Measurements from ENCODE around the gene TSHB. TPM values are rescaled to one million over a fixed set of nuclear protein-coding genes. Genes with fewer than 3 reads are reported as not detected.

TSHB gene
- total RNA-seq, result not detected in 2 replicates
- not detected in 2 replicates for polyA plus RNA-seq
- not detected in 2 replicates for polyA plus RNA-seq (2012)
- polyA minus RNA-seq (ENCODE audit: low replicate concordance), result not detected in 2 replicates

GRCh38 chr1:115029526-115029925 is at the start of gene TSHB:
TSHB (plus strand) TSS chr1:115029826; CDS start chr1:115033363, 3,537 bp downstream.
- no peak within 1 kb of the TSS for H3K27ac ChIP-seq (ENCODE audit: insufficient read depth, low read length)
- DNase-seq (ENCODE audit: low read depth in 2 of 2), result no peak
- H3K9ac ChIP-seq (ENCODE audit: insufficient read depth, low read length), result no peak within 1 kb of the TSS
- no peaks in the 10 kb centered on the region for H3K4me1 ChIP-seq (ENCODE audit: control insufficient read depth, extremely low read depth, insufficient read depth, low read length)
- TF ChIP-seq EZH2 (IDR thresholded peaks at IDR 0.05; ENCODE audit: low read length, missing control alignments), result no peak
- TF ChIP-seq CTCF (conservative IDR thresholded peaks at IDR 0.05 in 1 of 2, IDR thresholded peaks at IDR 0.05 in 1 of 2; ENCODE audit: low read depth in 1 of 2, low read length in 2 of 2), result no peak
- H4K20me1 ChIP-seq (ENCODE audit: control insufficient read depth, extremely low read depth, insufficient read depth, low read length), result no peaks in the 10 kb centered on the region
- H3K36me3 ChIP-seq (ENCODE audit: control insufficient read depth, insufficient read depth, low read length), result no peaks in the 10 kb centered on the region
- no peaks in the 10 kb centered on the region for H3K79me2 ChIP-seq (ENCODE audit: control insufficient read depth, insufficient read depth, low read length)
- no peak within 1 kb of the TSS for H3K4me3 ChIP-seq (replicated peaks in 1 of 4; ENCODE audit: control extremely low read depth in 1 of 4, insufficient read depth in 1 of 4, low read depth in 3 of 4, low read length in 4 of 4)
- H3K9me3 ChIP-seq (ENCODE audit: control insufficient read depth, insufficient read depth, low read depth, low read length), result no peaks in the 10 kb centered on the region
- no peaks in the 10 kb centered on the region for H3K27me3 ChIP-seq (ENCODE audit: control insufficient read depth, insufficient read depth, low read length)
- H3K4me2 ChIP-seq (ENCODE audit: extremely low read depth, insufficient read depth, low read length), result no peak within 1 kb of the TSS
- H2AFZ ChIP-seq (ENCODE audit: low read length), result no peak within 1 kb of the TSS

- no peaks in the 10 kb centered on the region for H3K4me1 ChIP-seq (ENCODE audit: control insufficient read depth, extremely low read depth, insufficient read depth, low read length)
- H2AFZ ChIP-seq (ENCODE audit: low read length), result no peak overlapping the region
- no peak overlapping the region for H3K4me3 ChIP-seq (replicated peaks in 1 of 4; ENCODE audit: control extremely low read depth in 1 of 4, insufficient read depth in 1 of 4, low read depth in 3 of 4, low read length in 4 of 4)
- no peak overlapping the region for H3K4me2 ChIP-seq (ENCODE audit: extremely low read depth, insufficient read depth, low read length)
- H3K9ac ChIP-seq (ENCODE audit: insufficient read depth, low read length), result no peak overlapping the region
- TF ChIP-seq EZH2 (IDR thresholded peaks at IDR 0.05; ENCODE audit: low read length, missing control alignments) (no peak), CTCF (conservative IDR thresholded peaks at IDR 0.05 in 1 of 2, IDR thresholded peaks at IDR 0.05 in 1 of 2; ENCODE audit: low read depth in 1 of 2, low read length in 2 of 2) (no peak)
- H3K79me2 ChIP-seq (ENCODE audit: control insufficient read depth, insufficient read depth, low read length), result no peaks in the 10 kb centered on the region
- no peak for DNase-seq (ENCODE audit: low read depth in 2 of 2)
- H3K27ac ChIP-seq (ENCODE audit: insufficient read depth, low read length), result no peak overlapping the region
- H4K20me1 ChIP-seq (ENCODE audit: control insufficient read depth, extremely low read depth, insufficient read depth, low read length), result no peaks in the 10 kb centered on the region
- no peaks in the 10 kb centered on the region for H3K9me3 ChIP-seq (ENCODE audit: control insufficient read depth, insufficient read depth, low read depth, low read length)
- H3K27me3 ChIP-seq (ENCODE audit: control insufficient read depth, insufficient read depth, low read length), result no peaks in the 10 kb centered on the region
- H3K36me3 ChIP-seq (ENCODE audit: control insufficient read depth, insufficient read depth, low read length), result no peaks in the 10 kb centered on the region
Observed at GRCh38 chr1:114982251-114982650, 47.4 kb upstream of the TSHB start.

GRCh38 chr1:114986286-114986685 is 43.3 kb upstream of the TSHB start:
- no peak overlapping the region for H3K4me2 ChIP-seq (ENCODE audit: extremely low read depth, insufficient read depth, low read length)
- TF ChIP-seq EZH2 (IDR thresholded peaks at IDR 0.05; ENCODE audit: low read length, missing control alignments) (no peak), CTCF (conservative IDR thresholded peaks at IDR 0.05 in 1 of 2, IDR thresholded peaks at IDR 0.05 in 1 of 2; ENCODE audit: low read depth in 1 of 2, low read length in 2 of 2) (no peak)
- no peaks in the 10 kb centered on the region for H3K4me1 ChIP-seq (ENCODE audit: control insufficient read depth, extremely low read depth, insufficient read depth, low read length)
- no peak overlapping the region for H2AFZ ChIP-seq (ENCODE audit: low read length)
- H3K27ac ChIP-seq (ENCODE audit: insufficient read depth, low read length), result no peak overlapping the region
- H3K4me3 ChIP-seq (replicated peaks in 1 of 4; ENCODE audit: control extremely low read depth in 1 of 4, insufficient read depth in 1 of 4, low read depth in 3 of 4, low read length in 4 of 4), result no peak overlapping the region
- no peaks in the 10 kb centered on the region for H3K27me3 ChIP-seq (ENCODE audit: control insufficient read depth, insufficient read depth, low read length)
- no peaks in the 10 kb centered on the region for H3K9me3 ChIP-seq (ENCODE audit: control insufficient read depth, insufficient read depth, low read depth, low read length)
- H3K79me2 ChIP-seq (ENCODE audit: control insufficient read depth, insufficient read depth, low read length), result no peaks in the 10 kb centered on the region
- H3K9ac ChIP-seq (ENCODE audit: insufficient read depth, low read length), result no peak overlapping the region
- no peaks in the 10 kb centered on the region for H3K36me3 ChIP-seq (ENCODE audit: control insufficient read depth, insufficient read depth, low read length)
- no peak for DNase-seq (ENCODE audit: low read depth in 2 of 2)
- no peaks in the 10 kb centered on the region for H4K20me1 ChIP-seq (ENCODE audit: control insufficient read depth, extremely low read depth, insufficient read depth, low read length)
